Uterus (tissue), 2 donors: ENCODE measurements around the gene SPRR2B.

Source experiments
- POLR2A ChIP-seq, 2 donors: fragments of 450-650 bp; IDR thresholded peaks; one replicate each; pipeline ENCODE4 v1.6.1; 2016; ENCODE audit warnings: antibody characterized with exemption in 2 of 2, mild to moderate bottlenecking in 1 of 2, moderate library complexity in 1 of 2
- TF ChIP-seq, protein P1 (sequence below), 4 experiments: fragments of 200-600 bp in 2 of 4; fragments of 450-650 bp in 2 of 4; sonication (generic) in 2 of 4; IDR thresholded peaks; one replicate each; pipeline ENCODE4 v1.5.1; 2016 to 2019; ENCODE audit warnings: antibody characterized with exemption in 4 of 4, mild to moderate bottlenecking in 2 of 4, moderate library complexity in 1 of 4

- no peak for TF ChIP-seq POLR2A (IDR thresholded peaks at IDR 0.05)
- TF ChIP-seq, protein P1, sequence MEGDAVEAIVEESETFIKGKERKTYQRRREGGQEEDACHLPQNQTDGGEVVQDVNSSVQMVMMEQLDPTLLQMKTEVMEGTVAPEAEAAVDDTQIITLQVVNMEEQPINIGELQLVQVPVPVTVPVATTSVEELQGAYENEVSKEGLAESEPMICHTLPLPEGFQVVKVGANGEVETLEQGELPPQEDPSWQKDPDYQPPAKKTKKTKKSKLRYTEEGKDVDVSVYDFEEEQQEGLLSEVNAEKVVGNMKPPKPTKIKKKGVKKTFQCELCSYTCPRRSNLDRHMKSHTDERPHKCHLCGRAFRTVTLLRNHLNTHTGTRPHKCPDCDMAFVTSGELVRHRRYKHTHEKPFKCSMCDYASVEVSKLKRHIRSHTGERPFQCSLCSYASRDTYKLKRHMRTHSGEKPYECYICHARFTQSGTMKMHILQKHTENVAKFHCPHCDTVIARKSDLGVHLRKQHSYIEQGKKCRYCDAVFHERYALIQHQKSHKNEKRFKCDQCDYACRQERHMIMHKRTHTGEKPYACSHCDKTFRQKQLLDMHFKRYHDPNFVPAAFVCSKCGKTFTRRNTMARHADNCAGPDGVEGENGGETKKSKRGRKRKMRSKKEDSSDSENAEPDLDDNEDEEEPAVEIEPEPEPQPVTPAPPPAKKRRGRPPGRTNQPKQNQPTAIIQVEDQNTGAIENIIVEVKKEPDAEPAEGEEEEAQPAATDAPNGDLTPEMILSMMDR (IDR thresholded peaks at IDR 0.05): no peak
Measured at GRCh38 chr1:153119491-153119971, 48.1 kb upstream of the SPRR2B start.
